ENCODE results near the gene CLDND1. TPM values are rescaled to one million over a fixed set of nuclear protein-coding genes. Genes with fewer than 3 reads are reported as not detected.

Gene CLDND1
- total and polyA plus RNA-seq, 2 of the 13 experiments (the other 11 are each of a cell fraction or from before 2014, with no cell fraction given) = 50.8 to 121 TPM

- no peak for TF ChIP-seq ZNF430 (CRISPR knock-in tag; IDR thresholded peaks at IDR 0.05)
- peak; percentile 40; the same call in 1 of the 2 replicates for TF ChIP-seq ZNF788 (CRISPR knock-in tag; IDR thresholded peaks at IDR 0.05; ENCODE audit: borderline replicate concordance)
- no peak for TF ChIP-seq CHCHD3 (CRISPR knock-in tag; IDR thresholded peaks at IDR 0.05)
- 0 out of 2 replicates have a peak, but pooled peaks have one; percentile 54 for TF ChIP-seq ZNF547 (CRISPR knock-in tag; IDR thresholded peaks at IDR 0.05)
- peak; percentile 49; the same call in 1 of the 2 replicates for TF ChIP-seq GPN1 (CRISPR knock-in tag; IDR thresholded peaks at IDR 0.05; ENCODE audit: borderline replicate concordance)
- peak; percentile 36; the same call in 1 of the 2 replicates for TF ChIP-seq ETV5 (CRISPR knock-in tag; IDR thresholded peaks at IDR 0.05; ENCODE audit: borderline replicate concordance)
- no peak for TF ChIP-seq EED (CRISPR knock-in tag; IDR thresholded peaks at IDR 0.05)
- peak; percentile 40; the same call in 1 of the 2 replicates for TF ChIP-seq BORCS8-MEF2B (CRISPR knock-in tag; IDR thresholded peaks at IDR 0.05)
- no peak for TF ChIP-seq ZNF282 (IDR thresholded peaks at IDR 0.05; ENCODE audit: partially characterized antibody)
- no peak for TF ChIP-seq ZNF10 (CRISPR knock-in tag; IDR thresholded peaks at IDR 0.05; ENCODE audit: borderline replicate concordance, low read depth)
- TF ChIP-seq RNF2 (conservative IDR thresholded peaks at IDR 0.05; ENCODE audit: low read depth) = no peak
- peak; percentile 62 for TF ChIP-seq MXD3 (CRISPR knock-in tag; IDR thresholded peaks at IDR 0.05)
- no peak for TF ChIP-seq ZNF614 (CRISPR knock-in tag; IDR thresholded peaks at IDR 0.05; ENCODE audit: borderline replicate concordance)
- no peak for TF ChIP-seq CBX2 (IDR thresholded peaks at IDR 0.05; ENCODE audit: low read depth, low read length)
- no peak for TF ChIP-seq CBX2 (CRISPR knock-in tag; IDR thresholded peaks at IDR 0.05; ENCODE audit: low read depth)
- TF ChIP-seq REST (IDR thresholded peaks at IDR 0.05; ENCODE audit: borderline replicate concordance in 1 of 2, low read depth in 1 of 2, low read length in 2 of 2) = peak in 1 of 2 experiments; percentile 19; a peak in 1 of 4 replicates
- no peak for TF ChIP-seq ZNF512B (CRISPR knock-in tag; IDR thresholded peaks at IDR 0.05; ENCODE audit: borderline replicate concordance)
- no peak for TF ChIP-seq DZIP1 (CRISPR knock-in tag; IDR thresholded peaks at IDR 0.05)
- TF ChIP-seq FOXA3 (CRISPR knock-in tag; IDR thresholded peaks at IDR 0.05) = peak; percentile 37; the same call in 1 of the 2 replicates
- TF ChIP-seq ATM (IDR thresholded peaks at IDR 0.05; ENCODE audit: borderline replicate concordance) = no peak
These were observed at the start of gene CLDND1 (continued) for GRCh38 chr3:98522544-98523281.

Measured in HepG2 (cell line).